KOPT-K1 (cell line): ENCODE data around the gene PANK2.
"Not testable (repeated sequence)": the region's sequence is repeated elsewhere in the genome, so short reads cannot be mapped to it uniquely, and the experiment has no call there.

ENCODE experiments used
- H3K27ac ChIP-seq: fragments of 200-600 bp; sonication (generic); 2 replicates; pipeline ENCODE4 v1.5.1; 2016; ENCODE audit warnings: antibody characterized with exemption, mild to moderate bottlenecking, low read depth, low read length; ENCODE audit not compliant: poor library complexity, severe bottlenecking
- H3K36me3 ChIP-seq: fragments of 200-600 bp; sonication (generic); 2 replicates; pipeline ENCODE4 v1.5.1; 2017; ENCODE audit warnings: antibody characterized with exemption, mild to moderate bottlenecking, low read length, moderate library complexity; ENCODE audit not compliant: insufficient read depth
- H3K9me3 ChIP-seq: fragments of 200-600 bp; sonication (generic); 2 replicates; pipeline ENCODE4 v1.5.1; 2017; ENCODE audit warnings: antibody characterized with exemption, low read length, mild to moderate bottlenecking; ENCODE audit not compliant: insufficient read depth, poor library complexity, severe bottlenecking

Gene PANK2

DNA sequence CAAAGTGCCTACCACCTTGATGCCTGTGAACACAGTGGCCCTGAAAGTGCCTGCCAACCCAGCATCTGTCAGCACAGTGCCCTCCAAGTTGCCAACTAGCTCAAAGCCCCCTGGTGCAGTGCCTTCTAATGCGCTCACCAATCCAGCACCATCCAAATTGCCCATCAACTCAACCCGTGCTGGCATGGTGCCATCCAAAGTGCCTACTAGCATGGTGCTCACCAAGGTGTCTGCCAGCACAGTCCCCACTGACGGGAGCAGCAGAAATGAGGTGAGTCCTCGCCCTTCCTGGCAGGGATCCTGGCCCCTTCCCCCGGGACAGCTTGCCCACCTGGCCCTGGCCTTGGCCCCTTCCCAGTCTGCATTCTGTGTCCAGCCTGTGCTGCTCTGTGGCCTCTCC is 24.7 kb upstream of the PANK2 start:
- H3K9me3 ChIP-seq: no peaks in the 10 kb centered on the region
- H3K36me3 ChIP-seq: peaks cover 96% of the 10 kb centered on the region
- no peak overlapping the region for H3K27ac ChIP-seq

DNA sequence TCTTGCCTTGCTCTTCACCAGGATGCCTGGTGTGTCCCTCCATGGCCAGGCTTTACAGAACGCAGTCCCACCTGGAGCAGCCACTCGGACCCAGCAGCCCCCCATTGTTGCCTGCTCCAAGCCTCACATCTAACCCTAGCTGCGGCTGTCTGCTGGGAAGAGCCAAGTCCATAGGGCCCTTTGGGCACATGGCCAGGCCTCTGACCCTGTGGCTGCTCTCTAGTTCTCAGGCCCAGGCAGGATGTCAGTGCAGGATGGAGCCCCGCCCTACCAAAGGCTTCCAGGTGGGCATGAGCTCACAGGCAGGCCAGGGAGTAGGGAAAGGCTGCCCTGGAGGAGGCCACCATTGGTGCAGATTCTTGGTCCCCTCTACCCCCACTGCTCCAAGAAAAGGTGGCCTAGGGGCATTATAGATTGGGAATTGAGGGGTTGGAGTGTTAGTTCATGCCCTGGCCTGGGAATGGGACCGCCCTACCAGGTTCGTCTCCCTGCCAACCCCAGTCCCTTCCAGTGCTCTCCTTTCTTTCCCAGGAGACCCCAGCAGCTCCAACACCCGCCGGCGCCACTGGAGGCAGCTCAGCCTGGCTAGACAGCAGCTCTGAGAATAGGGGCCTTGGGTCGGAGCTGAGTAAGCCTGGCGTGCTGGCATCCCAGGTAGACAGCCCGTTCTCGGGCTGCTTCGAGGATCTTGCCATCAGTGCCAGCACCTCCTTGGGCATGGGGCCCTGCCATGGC is 23.9 kb upstream of the PANK2 start:
- Histone ChIP-seq H3K36me3 (peaks cover 88% of the 10 kb centered on the region), H3K27ac (no peak overlapping the region), H3K9me3 (no peaks in the 10 kb centered on the region)

DNA sequence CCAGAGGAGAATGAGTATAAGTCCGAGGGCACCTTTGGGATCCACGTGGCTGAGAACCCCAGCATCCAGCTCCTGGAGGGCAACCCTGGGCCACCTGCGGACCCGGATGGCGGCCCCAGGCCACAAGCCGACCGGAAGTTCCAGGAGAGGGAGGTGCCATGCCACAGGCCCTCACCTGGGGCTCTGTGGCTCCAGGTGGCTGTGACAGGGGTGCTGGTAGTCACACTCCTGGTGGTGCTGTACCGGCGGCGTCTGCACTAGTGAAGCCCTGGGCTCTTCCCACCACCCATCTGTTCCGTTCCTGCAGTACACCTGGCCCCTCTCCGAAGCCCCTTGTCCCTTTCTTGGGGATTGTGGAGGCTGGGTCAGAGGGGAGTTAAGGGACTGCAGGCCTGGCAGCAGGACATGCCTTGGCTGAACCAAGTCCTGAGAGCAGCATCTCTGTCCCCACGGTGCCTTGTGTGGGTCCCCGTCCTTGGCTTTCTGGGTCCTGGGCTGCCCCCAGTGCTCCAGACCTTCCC is 23.2 kb upstream of the PANK2 start:
- Histone ChIP-seq H3K36me3 (peaks cover 84% of the 10 kb centered on the region), H3K27ac (no peak overlapping the region)

DNA sequence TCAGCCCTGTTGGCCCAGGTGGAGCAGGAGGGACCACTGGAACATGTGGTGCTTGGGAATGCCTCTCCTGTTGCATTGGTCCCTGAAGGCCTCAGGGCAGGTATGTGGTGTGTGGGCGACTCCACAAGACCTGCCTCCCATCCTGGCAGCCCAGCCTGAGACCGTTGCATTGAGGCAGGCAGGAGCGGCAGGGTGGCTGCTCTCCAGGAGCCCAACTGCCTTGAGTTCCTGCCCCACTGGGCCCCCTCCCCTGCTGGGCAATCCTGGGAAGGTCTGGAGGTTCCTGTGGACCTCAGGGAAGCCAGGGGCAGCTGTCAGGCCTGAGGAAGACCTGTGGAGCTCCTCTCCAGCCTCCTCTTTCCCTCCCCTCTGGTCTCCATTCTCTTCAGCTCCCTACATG is 22.7 kb upstream of the PANK2 start:
- Histone ChIP-seq H3K27ac (no peak overlapping the region), H3K36me3 (peaks cover 84% of the 10 kb centered on the region), H3K9me3 (no peaks in the 10 kb centered on the region)

More for the DNA sequence above, 23.2 kb upstream of the PANK2 start:
- H3K9me3 ChIP-seq: no peaks in the 10 kb centered on the region

DNA sequence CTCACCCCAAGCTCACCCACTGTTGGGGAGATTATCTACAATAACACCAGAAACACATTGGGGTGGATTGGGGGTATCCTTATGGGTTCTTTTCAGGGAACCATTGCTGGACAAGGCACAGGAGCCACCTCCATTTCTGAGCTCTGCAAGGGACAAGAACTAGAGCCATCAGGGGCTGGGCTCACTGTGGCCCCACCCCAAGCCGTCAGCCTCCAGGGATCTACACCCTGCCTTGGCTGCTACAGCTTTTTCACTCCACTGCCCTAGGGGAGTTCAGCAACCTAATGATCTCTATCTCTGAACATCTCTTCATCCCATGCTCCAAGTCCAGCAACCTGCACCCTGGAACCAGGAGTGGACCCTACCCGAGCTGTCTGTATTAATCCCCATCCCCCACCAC is 21.4 kb upstream of the PANK2 start:
- Histone ChIP-seq H3K9me3 (no peaks in the 10 kb centered on the region), H3K27ac (no peak overlapping the region), H3K36me3 (peaks cover 83% of the 10 kb centered on the region)

DNA sequence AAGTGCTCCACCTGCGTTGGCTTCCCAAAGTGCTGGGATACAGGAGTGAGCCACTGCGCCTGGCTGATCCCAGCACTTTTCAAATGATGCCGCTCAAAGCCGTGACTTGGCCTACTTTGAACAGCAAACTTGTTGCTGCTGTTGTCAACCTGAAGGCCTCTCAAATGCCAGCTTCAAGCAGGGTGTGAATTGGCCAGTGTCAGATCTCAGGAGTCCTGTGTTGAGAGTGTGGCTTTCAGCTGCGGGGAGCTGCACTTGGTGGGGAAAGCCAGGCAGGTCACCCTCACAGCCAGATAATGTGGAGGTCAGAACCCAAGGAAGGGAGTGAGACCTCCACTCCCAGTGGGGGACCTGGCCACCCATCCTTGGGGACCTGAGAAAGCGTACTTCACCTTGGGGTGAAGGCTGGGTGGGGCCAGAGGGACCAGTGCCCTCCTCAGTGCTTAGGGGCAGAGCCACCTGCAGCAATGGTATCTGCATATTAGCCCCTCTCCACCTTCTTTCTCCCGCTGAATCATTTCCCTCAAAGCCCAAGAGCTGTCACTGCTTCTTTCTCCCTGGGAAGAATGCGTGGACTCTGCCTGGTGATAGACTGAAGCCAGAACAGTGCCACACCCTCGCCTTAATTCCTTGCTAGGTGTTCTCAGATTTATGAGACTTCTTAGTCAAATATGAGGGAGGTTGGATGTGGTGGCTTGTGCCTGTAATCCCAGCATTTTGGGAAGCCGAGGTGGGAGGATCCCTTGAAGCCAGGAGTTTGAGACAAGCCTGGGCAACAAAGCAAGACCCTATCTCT is 19.1 kb upstream of the PANK2 start:
- H3K36me3 ChIP-seq: peaks cover 83% of the 10 kb centered on the region
- no peak overlapping the region for H3K27ac ChIP-seq
- H3K9me3 ChIP-seq: no peaks in the 10 kb centered on the region

DNA sequence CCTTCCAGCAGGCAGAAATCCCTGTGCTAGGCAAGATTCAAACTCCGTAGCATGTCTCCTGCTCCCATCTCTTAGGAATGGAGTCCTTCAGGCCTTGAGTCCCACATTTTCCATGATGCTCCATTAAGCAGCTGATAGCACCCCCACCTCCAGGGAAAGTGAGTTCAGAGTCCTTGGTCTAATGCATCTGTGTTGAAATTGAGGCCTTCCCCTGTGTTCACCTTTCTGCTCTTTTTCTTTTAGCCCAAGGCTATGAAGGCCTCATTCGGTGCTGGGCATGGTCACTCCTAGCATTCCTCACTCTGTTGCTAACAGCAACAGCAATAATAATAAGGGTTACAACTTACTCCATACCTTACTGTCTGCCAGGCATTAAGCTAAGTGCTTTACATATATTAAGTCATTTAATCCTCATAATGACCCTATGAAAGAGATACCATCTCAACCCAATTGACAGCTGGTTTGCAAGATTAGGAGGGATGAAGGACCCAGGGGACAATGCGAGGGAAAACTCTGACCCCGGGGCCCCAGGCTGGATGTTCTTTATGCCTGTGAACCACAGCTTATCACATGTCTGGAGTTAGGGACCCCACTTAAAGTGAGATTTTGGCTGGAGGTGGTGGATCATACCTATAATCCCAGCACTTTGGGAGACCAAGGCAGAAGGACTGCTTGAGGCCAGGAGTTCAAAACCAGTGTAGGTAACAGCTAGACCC is 17.5 kb upstream of the PANK2 start:
- peaks cover 79% of the 10 kb centered on the region for H3K36me3 ChIP-seq
- H3K27ac ChIP-seq: no peak overlapping the region
- no peaks in the 10 kb centered on the region for H3K9me3 ChIP-seq

DNA sequence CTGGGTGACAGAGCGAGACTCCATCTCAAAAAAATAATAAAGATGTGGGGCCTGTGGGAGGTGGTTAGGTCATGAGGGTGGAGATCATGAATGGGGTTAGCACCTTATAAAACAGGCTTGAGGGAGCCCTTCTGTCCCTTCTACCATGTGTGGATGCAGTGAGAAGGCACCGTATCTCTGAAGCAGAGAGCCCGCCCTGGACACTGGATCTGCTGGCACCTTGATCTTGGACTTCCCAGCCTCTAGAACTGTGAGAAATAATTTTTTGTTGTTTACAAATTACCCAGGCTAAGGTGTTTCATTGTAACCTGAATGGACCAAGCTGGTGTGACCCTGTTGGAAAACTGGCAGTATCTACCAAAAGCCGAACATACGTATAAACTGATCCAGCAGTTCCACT is 15.7 kb upstream of the PANK2 start:
- Histone ChIP-seq H3K9me3 (no peaks in the 10 kb centered on the region), H3K27ac (no peak overlapping the region), H3K36me3 (peaks cover 64% of the 10 kb centered on the region)

DNA sequence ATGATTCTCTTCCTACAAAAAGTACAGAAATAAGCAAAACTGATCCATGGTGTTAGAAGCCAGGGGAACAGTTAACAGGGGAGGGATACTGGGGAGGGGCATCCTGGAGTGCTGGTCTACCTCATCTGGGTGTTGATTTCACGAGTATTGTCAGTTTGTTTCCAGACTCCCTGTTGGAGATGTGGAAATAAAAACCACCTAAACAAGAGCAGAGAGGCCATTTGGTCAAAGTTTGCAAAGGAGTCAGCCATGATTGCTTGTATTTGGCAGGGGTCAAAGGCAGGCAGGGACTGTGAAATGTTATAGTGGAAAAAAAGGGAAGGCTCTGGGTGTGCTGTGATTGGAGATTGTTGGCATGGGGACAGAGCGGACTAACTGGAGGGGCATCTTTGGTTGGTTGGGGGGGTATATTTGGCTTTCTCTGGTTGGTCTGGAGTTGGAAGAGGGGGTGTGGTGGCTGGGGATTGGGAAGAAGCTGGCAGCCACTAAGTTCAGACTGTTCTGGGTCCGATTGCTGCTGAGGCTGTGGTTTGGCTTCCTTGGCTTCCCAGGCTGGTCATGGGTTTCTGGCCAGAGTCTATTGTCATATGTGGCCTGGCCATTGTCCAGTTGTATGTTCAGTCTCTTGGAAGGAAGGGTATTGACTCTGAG is 14.9 kb upstream of the PANK2 start:
- Histone ChIP-seq H3K36me3 (peaks cover 63% of the 10 kb centered on the region), H3K9me3 (no peaks in the 10 kb centered on the region), H3K27ac (no peak overlapping the region)

DNA sequence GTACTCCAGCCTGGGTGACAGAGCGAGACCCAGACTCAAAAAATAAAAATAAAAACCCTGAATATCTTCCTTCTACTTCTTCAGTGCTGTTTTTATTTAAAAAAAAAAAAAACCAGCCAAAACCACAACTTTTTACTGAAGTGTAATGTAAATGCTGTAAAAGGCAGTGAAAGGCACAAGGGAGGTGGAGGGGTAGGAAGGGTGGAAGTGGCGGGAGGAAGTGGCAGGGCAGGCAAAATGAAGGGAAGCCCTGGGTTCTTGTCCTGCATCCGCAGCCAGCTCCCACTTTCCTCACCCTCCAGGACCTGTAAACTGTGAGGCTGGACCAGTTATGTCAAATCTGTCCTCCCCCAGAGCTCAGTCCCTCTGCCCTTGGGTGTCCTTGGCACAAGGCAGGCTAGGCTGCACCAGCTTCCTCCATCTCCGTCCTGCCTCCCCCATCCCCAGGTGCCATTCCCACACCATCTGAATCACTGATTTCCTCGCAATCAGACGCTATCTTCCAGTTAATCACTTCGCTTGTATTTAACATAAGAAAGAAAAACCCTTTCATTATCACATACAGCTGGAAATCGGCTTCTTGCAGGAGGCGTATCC is 13.7 kb upstream of the PANK2 start:
- no peak overlapping the region for H3K27ac ChIP-seq
- no peaks in the 10 kb centered on the region for H3K9me3 ChIP-seq
- peaks cover 65% of the 10 kb centered on the region for H3K36me3 ChIP-seq

DNA sequence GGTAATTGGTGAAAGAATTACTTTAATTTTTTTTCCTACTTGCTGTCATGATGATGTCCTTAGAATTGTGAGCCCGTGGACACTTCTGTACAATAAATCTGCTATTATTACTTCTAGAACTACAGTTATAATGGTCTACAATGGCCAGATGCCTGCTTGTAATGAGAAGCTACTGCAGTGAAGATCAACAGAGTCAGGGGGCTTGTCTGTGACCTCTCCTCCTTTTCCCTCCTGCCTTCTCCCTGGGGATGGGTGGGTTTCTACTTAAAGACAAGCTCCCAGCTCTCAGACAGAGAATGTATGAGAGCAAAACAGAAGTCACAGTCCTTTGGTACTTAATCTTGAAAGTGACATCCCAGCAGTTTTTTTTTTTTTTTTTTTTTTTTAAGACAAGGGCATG is 13.2 kb upstream of the PANK2 start:
- no peaks in the 10 kb centered on the region for H3K9me3 ChIP-seq
- no peak overlapping the region for H3K27ac ChIP-seq
- H3K36me3 ChIP-seq: peaks cover 68% of the 10 kb centered on the region

DNA sequence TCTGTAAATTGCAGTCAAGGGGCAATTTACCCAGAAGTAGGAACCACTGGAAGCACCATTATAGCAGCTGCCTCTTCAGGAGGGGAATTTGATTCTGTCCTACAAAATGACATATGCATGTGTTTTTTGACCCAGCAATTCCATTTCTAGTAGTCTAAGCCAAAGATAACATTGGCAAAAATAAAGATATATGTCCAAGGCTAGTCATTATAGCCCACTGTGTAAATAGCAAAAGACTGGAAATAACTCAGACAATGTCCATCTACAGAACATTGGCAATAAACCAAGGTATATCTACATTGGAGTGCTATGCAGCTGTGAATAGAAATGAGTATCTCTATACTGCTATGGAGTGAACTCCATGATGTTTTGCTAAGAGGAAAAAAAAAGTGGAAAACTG is 12.5 kb upstream of the PANK2 start:
- Histone ChIP-seq H3K9me3 (no peaks in the 10 kb centered on the region), H3K36me3 (peaks cover 61% of the 10 kb centered on the region)

DNA sequence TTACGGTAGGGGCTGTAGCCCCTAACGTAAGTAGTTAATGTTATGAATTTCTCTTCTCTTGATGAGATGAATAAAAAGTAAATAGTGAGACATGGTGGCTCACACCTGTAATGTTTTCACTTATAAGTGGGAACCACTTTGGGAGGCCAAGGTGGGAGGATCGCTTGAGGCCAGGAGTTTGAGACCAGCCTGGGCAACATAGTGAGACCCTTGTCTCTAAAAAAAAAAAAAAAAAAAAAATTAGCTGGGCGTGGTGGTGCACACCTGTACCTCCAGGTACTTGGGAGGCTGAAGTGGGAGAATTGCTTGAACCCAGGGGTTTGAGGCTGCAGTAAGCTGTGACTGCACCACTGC is 10.3 kb upstream of the PANK2 start:
- not testable (repeated sequence) for H3K9me3 ChIP-seq, H3K27ac ChIP-seq
- peaks cover 40% of the 10 kb centered on the region for H3K36me3 ChIP-seq

More for the DNA sequence above, 12.5 kb upstream of the PANK2 start:
- H3K27ac ChIP-seq: no peak overlapping the region

DNA sequence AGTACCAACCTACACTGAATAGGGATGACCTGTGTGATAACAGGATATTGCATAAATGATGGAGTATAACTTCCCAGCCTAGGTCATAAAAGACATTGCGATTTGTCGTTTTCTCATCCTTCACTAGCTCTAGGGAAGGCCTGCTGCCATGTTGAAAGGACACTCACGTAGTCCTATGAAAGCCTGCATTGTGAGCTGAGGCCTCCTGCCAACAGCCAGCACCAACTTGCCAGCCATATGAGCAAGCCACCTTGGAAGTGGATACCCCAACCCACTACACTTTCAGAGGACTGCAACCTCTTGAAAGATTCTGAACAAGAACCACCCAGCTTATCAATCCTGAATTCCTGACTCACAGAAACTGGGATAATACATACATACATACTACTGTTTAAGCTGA is 3.5 kb upstream of the PANK2 start:
- Histone ChIP-seq H3K27ac (no peak overlapping the region), H3K9me3 (no peaks in the 10 kb centered on the region), H3K36me3 (peaks cover 13% of the 10 kb centered on the region)
